CD14-positive monocyte (primary cell): ENCODE data around the gene RPL18. TPM values are rescaled to one million over a fixed set of nuclear protein-coding genes. Genes with fewer than 3 reads are reported as not detected.

Experiments used
- DNase-seq, 3 donors: peaks; one replicate each; pipeline ENCODE4 v3.0.0-alpha.2; 2011 to 2022
- H2AFZ ChIP-seq: 2 replicates; pipeline ENCODE4 v1.6.0; 2012; ENCODE audit warnings: mild to moderate bottlenecking, low read depth, low read length, inconsistent platforms; ENCODE audit not compliant: insufficient read depth, poor library complexity, severe bottlenecking
- H3K27ac ChIP-seq, 2 donors: 1 replicate in 1 of 2; 2 replicates in 1 of 2; pipeline ENCODE4 v1.5.1; 2012 to 2013; ENCODE audit warnings: low read length in 2 of 2, control low read depth in 1 of 2, inconsistent platforms in 1 of 2, low read depth in 1 of 2, mild to moderate bottlenecking in 1 of 2
- H3K27me3 ChIP-seq, 2 donors: one replicate each; pipeline versions ENCODE4 v1.6.0 to v1.6.1; 2011 to 2013; ENCODE audit warnings: low read length in 2 of 2; ENCODE audit not compliant: control insufficient read depth in 2 of 2, insufficient read depth in 2 of 2
- H3K36me3 ChIP-seq, 2 donors: replicated peaks in 1 of 2; 1 replicate in 1 of 2; 2 replicates in 1 of 2; pipeline versions ENCODE4 v1.5.1 to v1.6.1; 2012 to 2013; ENCODE audit warnings: low read length in 2 of 2, control low read depth in 1 of 2, inconsistent platforms in 1 of 2, mild to moderate bottlenecking in 1 of 2; ENCODE audit not compliant: insufficient read depth in 2 of 2, control insufficient read depth in 1 of 2
- H3K4me1 ChIP-seq, 2 donors: 1 replicate in 1 of 2; 2 replicates in 1 of 2; pipeline versions ENCODE4 v1.5.1 to v1.6.1; 2012 to 2013; ENCODE audit warnings: low read length in 2 of 2, control low read depth in 1 of 2, inconsistent platforms in 1 of 2, mild to moderate bottlenecking in 1 of 2, moderate library complexity in 1 of 2; ENCODE audit not compliant: insufficient read depth in 2 of 2, control insufficient read depth in 1 of 2
- H3K4me2 ChIP-seq: replicated peaks from 2 replicates; pipeline ENCODE3; 2012; ENCODE audit warnings: low read length, moderate library complexity, mild to moderate bottlenecking; ENCODE audit not compliant: poor library complexity, severe bottlenecking; ENCODE audit errors: extremely low read depth
- H3K4me3 ChIP-seq, 3 experiments: fragments of 200-600 bp in 1 of 3; sonication (generic) in 1 of 3; replicated peaks in 1 of 3; 1 replicate in 2 of 3; 2 replicates in 1 of 3; pipeline ENCODE4 v1.5.1; 2011 to 2013; ENCODE audit warnings: low read length in 3 of 3, mild to moderate bottlenecking in 3 of 3, control low read depth in 2 of 3, low read depth in 2 of 3, inconsistent platforms in 1 of 3, moderate library complexity in 1 of 3
- H3K79me2 ChIP-seq: 2 replicates; pipeline ENCODE4 v1.6.0; 2012; ENCODE audit warnings: mild to moderate bottlenecking, control low read depth, inconsistent platforms, low read length, moderate library complexity; ENCODE audit not compliant: insufficient read depth
- H3K9ac ChIP-seq: 2 replicates; pipeline ENCODE4 v1.6.0; 2017; ENCODE audit warnings: low read length, mild to moderate bottlenecking; ENCODE audit not compliant: insufficient read depth, poor library complexity, severe bottlenecking
- H3K9me3 ChIP-seq, 2 donors: replicated peaks in 1 of 2; 1 replicate in 1 of 2; 2 replicates in 1 of 2; pipeline versions ENCODE4 v1.5.1 to v1.6.1; 2012 to 2013; ENCODE audit warnings: low read length in 2 of 2, control low read depth in 1 of 2; ENCODE audit not compliant: control insufficient read depth in 1 of 2, insufficient read depth in 1 of 2
- H4K20me1 ChIP-seq: 2 replicates; pipeline ENCODE4 v1.6.0; 2012; ENCODE audit warnings: mild to moderate bottlenecking, low read length, control low read depth, moderate library complexity; ENCODE audit not compliant: insufficient read depth
- H3K27ac Mint-ChIP-seq, 7 donors: one replicate each; pipeline ENCODE4 v1.8.0; 2020; ENCODE audit warnings: mild to moderate bottlenecking in 7 of 7, mixed read lengths in 7 of 7, moderate library complexity in 6 of 7, inconsistent platforms in 2 of 7
- H3K27me3 Mint-ChIP-seq, 3 donors: one replicate each; pipeline ENCODE4 v1.8.0; 2021 to 2022; ENCODE audit warnings: low read depth in 3 of 3, mild to moderate bottlenecking in 3 of 3, mixed read lengths in 3 of 3, moderate library complexity in 3 of 3, inconsistent platforms in 1 of 3
- H3K36me3 Mint-ChIP-seq, 2 donors: one replicate each; pipeline ENCODE4 v1.8.0; 2020; ENCODE audit warnings: mixed read lengths in 2 of 2, inconsistent platforms in 1 of 2, mild to moderate bottlenecking in 1 of 2
- H3K4me1 Mint-ChIP-seq: one replicate; pipeline ENCODE4 v1.8.0; 2020; ENCODE audit warnings: mild to moderate bottlenecking, mixed read lengths
- H3K4me3 Mint-ChIP-seq, 2 donors: one replicate each; pipeline ENCODE4 v1.8.0; 2020; ENCODE audit warnings: mild to moderate bottlenecking in 2 of 2, mixed read lengths in 2 of 2, moderate library complexity in 1 of 2
- H3K9me3 Mint-ChIP-seq, 7 donors: one replicate each; pipeline ENCODE4 v1.8.0; 2020 to 2022; ENCODE audit warnings: mixed read lengths in 7 of 7, mild to moderate bottlenecking in 6 of 7, moderate library complexity in 6 of 7, inconsistent platforms in 2 of 7
- WGBS: methylation state at CpG from one replicate; pipeline ENCODE4 v1.1.5; 2013; ENCODE audit warnings: missing lambda C conversion rate; ENCODE audit not compliant: insufficient coverage; 5-methylcytosine and 5-hydroxymethylcytosine counted together
- intact Hi-C, 2 donors: fragments of 100-400 bp; cut with micrococcal nuclease; formaldehyde crosslinking; loops; one replicate each; pipeline versions ENCODE4 v1.15.0 to v1.15.1; 2023
- polyA plus RNA-seq, 3 donors: library from polyadenylated mRNA; depleted of rRNA in 1 of 3; unstranded in 2 of 3; stranded (reverse) in 1 of 3; fragments of 300-500 nt in 2 of 3; fragments of >200 nt in 1 of 3; fragmentation: Illumina TruSeq in 2 of 3; gene quantifications; 1 replicate in 2 of 3; 2 replicates in 1 of 3; pipeline ENCODE4 v1.2.3, GENCODE V29; 2012 to 2021
- TF ChIP-seq, protein P1 (sequence below): fragments of 200-600 bp; IDR thresholded peaks from one replicate; pipeline ENCODE4 v1.8.0; 2022; ENCODE audit warnings: antibody characterized with exemption, mild to moderate bottlenecking

RPL18 gene
- polyA plus RNA-seq, 3 donors: 803 to 1,540 (median 892) TPM

DNA sequence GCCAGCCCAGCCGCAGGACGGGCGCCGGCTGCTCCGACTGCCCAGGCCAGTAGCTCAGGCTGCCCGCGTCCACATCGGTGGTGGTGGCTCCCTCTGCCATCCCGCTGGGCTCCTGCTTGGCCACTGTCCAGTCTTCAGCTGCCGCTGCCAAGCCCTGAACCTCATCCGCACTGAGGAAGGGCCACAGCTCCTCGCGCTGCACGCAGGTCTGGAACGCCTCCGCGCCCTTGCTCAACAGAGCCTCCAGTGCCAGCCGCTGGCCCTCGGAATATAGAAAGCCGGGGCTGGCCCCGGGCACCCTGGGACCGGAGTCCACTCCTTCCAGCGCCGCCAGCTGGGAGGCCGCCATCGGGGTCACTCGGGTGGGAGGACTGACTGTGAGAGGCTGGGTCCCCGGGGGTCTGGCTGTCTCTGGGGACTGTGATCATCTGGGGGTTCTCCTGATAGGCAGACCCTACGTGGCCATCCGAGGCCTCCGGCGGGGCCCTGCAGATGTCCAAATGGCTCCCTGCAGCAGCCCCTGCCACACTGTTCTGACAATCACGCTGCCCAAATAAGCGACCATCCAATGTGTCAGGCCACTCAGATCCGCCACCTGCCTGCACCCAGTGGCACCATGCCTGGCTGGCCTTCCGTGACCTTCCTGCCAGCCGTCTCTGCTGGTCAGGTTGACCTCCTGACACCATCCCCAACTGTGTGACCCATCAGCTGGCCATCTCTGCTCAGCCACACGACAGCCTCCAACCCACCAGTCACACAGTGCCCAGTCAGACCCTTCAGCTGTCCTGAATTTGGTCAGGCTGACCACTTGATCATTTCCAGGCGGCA lies 5.7 kb downstream of the RPL18 start:
- peaks cover 24% of the 10 kb centered on the region for H3K4me1 Mint-ChIP-seq
- Histone ChIP-seq H3K36me3 (peaks cover 30 to 31% of the 10 kb centered on the region in 2 donors), H3K4me2 (no peak overlapping the region), H3K79me2 (peaks cover 21% of the 10 kb centered on the region), H4K20me1 (peaks cover 40% of the 10 kb centered on the region), H3K9ac (no peak overlapping the region), H3K27me3 (no peaks in the 10 kb centered on the region), H3K4me1 (peaks cover 16 to 25% of the 10 kb centered on the region in 2 donors), H3K9me3 (no peaks in the 10 kb centered on the region), H2AFZ (no peak overlapping the region), H3K4me3 (no peak overlapping the region), H3K27ac (peak overlapping the region in 1 of 2 donors; percentile 14)
- no peak for DNase-seq
- TF ChIP-seq, protein P1, sequence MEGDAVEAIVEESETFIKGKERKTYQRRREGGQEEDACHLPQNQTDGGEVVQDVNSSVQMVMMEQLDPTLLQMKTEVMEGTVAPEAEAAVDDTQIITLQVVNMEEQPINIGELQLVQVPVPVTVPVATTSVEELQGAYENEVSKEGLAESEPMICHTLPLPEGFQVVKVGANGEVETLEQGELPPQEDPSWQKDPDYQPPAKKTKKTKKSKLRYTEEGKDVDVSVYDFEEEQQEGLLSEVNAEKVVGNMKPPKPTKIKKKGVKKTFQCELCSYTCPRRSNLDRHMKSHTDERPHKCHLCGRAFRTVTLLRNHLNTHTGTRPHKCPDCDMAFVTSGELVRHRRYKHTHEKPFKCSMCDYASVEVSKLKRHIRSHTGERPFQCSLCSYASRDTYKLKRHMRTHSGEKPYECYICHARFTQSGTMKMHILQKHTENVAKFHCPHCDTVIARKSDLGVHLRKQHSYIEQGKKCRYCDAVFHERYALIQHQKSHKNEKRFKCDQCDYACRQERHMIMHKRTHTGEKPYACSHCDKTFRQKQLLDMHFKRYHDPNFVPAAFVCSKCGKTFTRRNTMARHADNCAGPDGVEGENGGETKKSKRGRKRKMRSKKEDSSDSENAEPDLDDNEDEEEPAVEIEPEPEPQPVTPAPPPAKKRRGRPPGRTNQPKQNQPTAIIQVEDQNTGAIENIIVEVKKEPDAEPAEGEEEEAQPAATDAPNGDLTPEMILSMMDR: no peak
- H3K4me3 Mint-ChIP-seq: no peak overlapping the region
- H3K27ac Mint-ChIP-seq: peak overlapping the region in 2 of 7 donors; percentile 53 to 65
- intact Hi-C loops: no loop called here
- peaks cover 27 to 30% of the 10 kb centered on the region in 2 donors for H3K36me3 Mint-ChIP-seq
- WGBS: 91% methylated on average over 37 of the region's 39 CpGs
- H3K9me3 Mint-ChIP-seq: peaks cover 0 to 3% (median 0%) of the 10 kb centered on the region in 7 donors
- peaks cover 1 to 3% (median 2%) of the 10 kb centered on the region in 3 donors for H3K27me3 Mint-ChIP-seq

DNA sequence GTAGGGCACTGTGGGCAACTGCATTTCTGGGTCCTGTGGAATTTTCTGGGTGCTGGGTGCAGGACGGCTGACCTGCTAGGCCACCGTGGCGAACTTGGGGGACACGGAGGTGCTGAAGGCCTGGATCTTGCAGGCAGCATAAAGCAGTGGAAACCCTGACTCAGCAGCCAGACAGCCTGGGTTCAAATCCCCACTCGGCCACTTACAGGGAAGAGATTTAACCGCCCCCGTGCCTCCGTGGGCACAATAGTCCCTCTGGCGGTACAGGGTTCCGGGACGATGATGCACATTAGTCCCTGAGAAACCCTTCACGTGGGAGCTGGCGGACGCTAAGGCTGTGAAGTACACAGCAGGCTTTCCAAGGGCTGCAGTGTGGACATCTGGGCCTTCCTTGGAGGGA lies 7.1 kb downstream of the RPL18 start:
- H3K9me3 Mint-ChIP-seq: peaks cover 0 to 3% (median 0%) of the 10 kb centered on the region in 7 donors
- Histone ChIP-seq H3K9ac (no peak overlapping the region), H2AFZ (no peak overlapping the region), H3K4me3 (no peak overlapping the region), H3K79me2 (peaks cover 8% of the 10 kb centered on the region), H3K4me2 (no peak overlapping the region), H4K20me1 (peaks cover 26% of the 10 kb centered on the region), H3K9me3 (no peaks in the 10 kb centered on the region), H3K27me3 (no peaks in the 10 kb centered on the region), H3K27ac (no peak overlapping the region), H3K4me1 (peaks cover 3 to 12% of the 10 kb centered on the region in 2 donors), H3K36me3 (peaks cover 20 to 21% of the 10 kb centered on the region in 2 donors)
- 97% methylated on average over 12 of the region's 14 CpGs for WGBS
- peaks cover 21 to 22% of the 10 kb centered on the region in 2 donors for H3K36me3 Mint-ChIP-seq
- H3K4me1 Mint-ChIP-seq: peaks cover 12% of the 10 kb centered on the region
- TF ChIP-seq, protein P1: no peak
- peaks cover 2 to 3% (median 2%) of the 10 kb centered on the region in 3 donors for H3K27me3 Mint-ChIP-seq
- H3K27ac Mint-ChIP-seq: peak overlapping the region in 1 of 7 donors; percentile 36
- intact Hi-C loops: no loop called here
- no peak for DNase-seq
- no peak overlapping the region for H3K4me3 Mint-ChIP-seq
